Erythroblast (primary cell): Measurements from ENCODE around the gene METRN.

Source experiments
- GATA1 ChIP-seq: IDR thresholded peaks from 2 replicates; pipeline ENCODE4 v1.6.1; 2011; ENCODE audit warnings: low read depth, mild to moderate bottlenecking, control low read depth, low read length, moderate library complexity
- POLR2A ChIP-seq: IDR thresholded peaks from 2 replicates; pipeline ENCODE4 v1.6.1; 2011; ENCODE audit warnings: mild to moderate bottlenecking, low read length

GRCh38 chr16:760545-761343 is 45.8 kb downstream of the METRN start, which contains the start of gene MSLN:
- TF ChIP-seq POLR2A = no peak
- TF ChIP-seq GATA1 = no peak
